Measurements from ENCODE around the gene ARFGEF2.

The ARFGEF2 gene

GRCh38 chr20:48948612-48949011 lies 27.1 kb downstream of the ARFGEF2 start:
- TF ChIP-seq, protein P1, sequence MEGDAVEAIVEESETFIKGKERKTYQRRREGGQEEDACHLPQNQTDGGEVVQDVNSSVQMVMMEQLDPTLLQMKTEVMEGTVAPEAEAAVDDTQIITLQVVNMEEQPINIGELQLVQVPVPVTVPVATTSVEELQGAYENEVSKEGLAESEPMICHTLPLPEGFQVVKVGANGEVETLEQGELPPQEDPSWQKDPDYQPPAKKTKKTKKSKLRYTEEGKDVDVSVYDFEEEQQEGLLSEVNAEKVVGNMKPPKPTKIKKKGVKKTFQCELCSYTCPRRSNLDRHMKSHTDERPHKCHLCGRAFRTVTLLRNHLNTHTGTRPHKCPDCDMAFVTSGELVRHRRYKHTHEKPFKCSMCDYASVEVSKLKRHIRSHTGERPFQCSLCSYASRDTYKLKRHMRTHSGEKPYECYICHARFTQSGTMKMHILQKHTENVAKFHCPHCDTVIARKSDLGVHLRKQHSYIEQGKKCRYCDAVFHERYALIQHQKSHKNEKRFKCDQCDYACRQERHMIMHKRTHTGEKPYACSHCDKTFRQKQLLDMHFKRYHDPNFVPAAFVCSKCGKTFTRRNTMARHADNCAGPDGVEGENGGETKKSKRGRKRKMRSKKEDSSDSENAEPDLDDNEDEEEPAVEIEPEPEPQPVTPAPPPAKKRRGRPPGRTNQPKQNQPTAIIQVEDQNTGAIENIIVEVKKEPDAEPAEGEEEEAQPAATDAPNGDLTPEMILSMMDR (conservative IDR thresholded peaks at IDR 0.05; ENCODE audit: low read length) = no peak
- no peak overlapping the region for H3K4me3 ChIP-seq (ENCODE audit: low read length)
- no peak for DNase-seq (ENCODE audit: low read depth)

GRCh38 chr20:48949304-48950170 lies 28.0 kb downstream of the ARFGEF2 start:
- TF ChIP-seq, protein P1 (conservative IDR thresholded peaks at IDR 0.05; ENCODE audit: low read length) = no peak; the same call in 1 of the 2 replicates
- H3K4me3 ChIP-seq (ENCODE audit: low read length) = no peak overlapping the region
- no peak for DNase-seq (ENCODE audit: low read depth)

DNA sequence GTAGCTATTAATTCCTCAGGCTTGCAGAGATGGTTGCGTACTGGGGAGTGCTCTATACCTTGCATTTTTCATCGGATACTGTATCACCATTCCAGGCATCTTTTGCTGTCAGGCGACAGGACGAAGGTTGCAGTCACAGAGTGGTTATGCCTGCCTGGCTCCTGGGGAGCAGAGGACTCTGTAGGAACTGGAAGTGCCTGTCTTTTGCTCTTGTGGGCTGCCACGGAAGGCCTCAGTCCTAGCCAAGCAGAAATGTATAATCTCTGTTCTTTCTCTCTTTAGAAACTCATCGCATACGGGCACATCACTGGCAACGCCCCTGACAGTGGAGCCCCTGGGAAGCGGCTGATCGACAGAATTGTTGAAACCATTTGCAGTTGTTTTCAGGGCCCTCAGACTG lies 29.5 kb downstream of the ARFGEF2 start:
- TF ChIP-seq, protein P1 (conservative IDR thresholded peaks at IDR 0.05; ENCODE audit: low read length) = no peak
- DNase-seq (ENCODE audit: low read depth) = no peak
- H3K4me3 ChIP-seq (ENCODE audit: low read length) = no peak overlapping the region

- H3K4me3 ChIP-seq (ENCODE audit: low read length) = no peak overlapping the region
- no peak for DNase-seq (ENCODE audit: low read depth)
- TF ChIP-seq, protein P1 (conservative IDR thresholded peaks at IDR 0.05; ENCODE audit: low read length) = no peak
Measured at GRCh38 chr20:48951646-48952045, 30.1 kb downstream of the ARFGEF2 start.

DNA sequence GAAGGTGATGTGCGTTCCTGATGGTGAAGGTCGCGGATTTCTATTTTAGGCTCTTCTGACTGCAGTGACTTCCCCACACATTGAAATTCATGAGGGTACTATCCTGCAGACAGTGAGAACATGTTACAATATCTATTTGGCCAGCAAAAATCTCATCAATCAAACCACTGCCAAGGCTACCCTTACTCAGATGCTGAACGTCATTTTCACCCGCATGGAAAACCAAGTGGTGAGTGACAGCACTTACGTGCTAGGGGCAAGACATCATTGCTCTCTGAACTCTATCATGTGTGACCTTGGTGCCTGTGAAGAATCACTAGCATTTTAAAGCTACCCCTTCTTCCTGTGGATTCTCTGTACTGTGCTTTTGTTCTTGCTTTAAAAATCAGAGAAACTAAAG lies 31.1 kb downstream of the ARFGEF2 start:
- H3K4me3 ChIP-seq (ENCODE audit: low read length) = no peak overlapping the region
- DNase-seq (ENCODE audit: low read depth) = no peak
- TF ChIP-seq, protein P1 (conservative IDR thresholded peaks at IDR 0.05; ENCODE audit: low read length) = no peak

- no peak for DNase-seq (ENCODE audit: low read depth)
- TF ChIP-seq, protein P1 (conservative IDR thresholded peaks at IDR 0.05; ENCODE audit: low read length) = no peak
- no peak overlapping the region for H3K4me3 ChIP-seq (ENCODE audit: low read length)
Measured at GRCh38 chr20:48953653-48954052, 32.1 kb downstream of the ARFGEF2 start.

DNA sequence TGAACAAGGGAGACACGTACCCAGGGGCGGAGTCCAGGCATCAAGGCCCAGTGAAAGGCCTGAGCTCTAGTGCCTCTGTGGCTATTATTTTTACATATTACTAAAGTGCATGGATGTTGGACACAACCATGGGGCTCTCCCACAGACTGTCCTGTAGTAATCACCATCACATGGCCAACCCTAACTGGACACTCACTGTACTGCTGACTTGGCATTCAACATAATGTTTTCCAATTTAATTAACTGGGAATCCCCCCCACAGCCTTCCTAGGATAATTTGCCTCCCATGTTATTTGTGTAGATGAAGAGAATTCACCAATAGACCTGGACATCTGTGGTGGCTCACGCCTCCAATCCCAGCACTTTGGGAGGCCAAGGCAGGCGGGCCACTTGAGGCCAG lies 34.5 kb downstream of the ARFGEF2 start:
- no peak for DNase-seq (ENCODE audit: low read depth)
- TF ChIP-seq, protein P1 (conservative IDR thresholded peaks at IDR 0.05; ENCODE audit: low read length) = no peak
- H3K4me3 ChIP-seq (ENCODE audit: low read length) = no peak overlapping the region
